ENCODE results near the gene SRRM3.

DNA sequence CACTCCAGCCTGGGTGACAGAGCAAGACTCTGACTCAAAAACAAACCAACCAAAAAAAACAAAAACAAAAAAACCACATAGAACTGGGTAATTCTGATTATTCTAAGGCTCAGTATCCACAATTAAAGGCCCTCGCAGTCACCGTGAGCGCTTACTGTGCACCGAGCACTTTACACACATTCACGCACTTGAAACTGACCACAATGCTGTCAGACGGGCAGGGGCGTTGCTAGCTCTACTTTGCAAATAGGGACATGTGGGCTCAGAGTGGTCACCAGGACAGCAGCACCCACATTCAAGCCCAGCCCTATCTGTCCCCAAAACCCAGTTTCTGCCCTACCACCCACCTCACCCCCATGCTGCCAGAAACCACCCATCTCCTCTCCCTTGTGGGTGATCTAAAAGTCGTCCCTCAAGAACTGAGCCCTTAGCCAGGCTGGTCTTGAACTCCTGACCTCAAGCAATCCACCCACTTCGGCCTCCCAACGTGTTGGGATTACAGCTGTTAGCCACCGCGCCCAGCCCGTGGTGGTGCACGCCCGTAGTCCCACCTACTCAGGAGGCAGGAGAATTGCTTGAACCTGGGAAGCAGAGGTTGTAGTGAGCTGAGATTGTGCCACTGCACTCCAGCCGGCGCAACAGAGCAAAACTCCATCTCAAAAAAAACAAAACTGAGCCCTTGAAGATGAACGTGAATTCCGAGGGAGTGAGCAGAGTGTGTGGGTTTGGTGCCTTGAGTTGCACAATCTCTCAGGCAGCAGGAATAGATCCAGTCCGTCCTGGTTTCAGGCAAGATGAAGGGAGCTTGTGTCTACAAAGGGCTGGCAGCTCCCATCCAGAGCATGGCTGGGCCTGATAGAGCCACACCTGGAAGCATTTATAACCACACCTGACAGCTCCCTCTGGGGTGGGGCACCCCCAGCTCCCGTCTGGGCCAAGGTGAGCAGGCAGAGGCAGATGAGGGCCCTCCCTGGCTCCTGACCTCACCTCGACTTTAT, 95.3 kb downstream of the SRRM3 start:
- TF ChIP-seq CBX8 (IDR thresholded peaks at IDR 0.05) (no peak), NFE2L2 (conservative IDR thresholded peaks at IDR 0.05; ENCODE audit: low read length) (no peak), KDM5A (IDR thresholded peaks at IDR 0.05) (no peak)
- TF ChIP-seq, protein P1, sequence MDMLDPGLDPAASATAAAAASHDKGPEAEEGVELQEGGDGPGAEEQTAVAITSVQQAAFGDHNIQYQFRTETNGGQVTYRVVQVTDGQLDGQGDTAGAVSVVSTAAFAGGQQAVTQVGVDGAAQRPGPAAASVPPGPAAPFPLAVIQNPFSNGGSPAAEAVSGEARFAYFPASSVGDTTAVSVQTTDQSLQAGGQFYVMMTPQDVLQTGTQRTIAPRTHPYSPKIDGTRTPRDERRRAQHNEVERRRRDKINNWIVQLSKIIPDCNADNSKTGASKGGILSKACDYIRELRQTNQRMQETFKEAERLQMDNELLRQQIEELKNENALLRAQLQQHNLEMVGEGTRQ (IDR thresholded peaks at IDR 0.05), result no peak
- TF ChIP-seq, protein P2, sequence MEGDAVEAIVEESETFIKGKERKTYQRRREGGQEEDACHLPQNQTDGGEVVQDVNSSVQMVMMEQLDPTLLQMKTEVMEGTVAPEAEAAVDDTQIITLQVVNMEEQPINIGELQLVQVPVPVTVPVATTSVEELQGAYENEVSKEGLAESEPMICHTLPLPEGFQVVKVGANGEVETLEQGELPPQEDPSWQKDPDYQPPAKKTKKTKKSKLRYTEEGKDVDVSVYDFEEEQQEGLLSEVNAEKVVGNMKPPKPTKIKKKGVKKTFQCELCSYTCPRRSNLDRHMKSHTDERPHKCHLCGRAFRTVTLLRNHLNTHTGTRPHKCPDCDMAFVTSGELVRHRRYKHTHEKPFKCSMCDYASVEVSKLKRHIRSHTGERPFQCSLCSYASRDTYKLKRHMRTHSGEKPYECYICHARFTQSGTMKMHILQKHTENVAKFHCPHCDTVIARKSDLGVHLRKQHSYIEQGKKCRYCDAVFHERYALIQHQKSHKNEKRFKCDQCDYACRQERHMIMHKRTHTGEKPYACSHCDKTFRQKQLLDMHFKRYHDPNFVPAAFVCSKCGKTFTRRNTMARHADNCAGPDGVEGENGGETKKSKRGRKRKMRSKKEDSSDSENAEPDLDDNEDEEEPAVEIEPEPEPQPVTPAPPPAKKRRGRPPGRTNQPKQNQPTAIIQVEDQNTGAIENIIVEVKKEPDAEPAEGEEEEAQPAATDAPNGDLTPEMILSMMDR (IDR thresholded peaks at IDR 0.05), result no peak
